OCI-LY7 (cell line): ENCODE results near the gene B9D2.
"Not testable (repeated sequence)": the region's sequence is repeated elsewhere in the genome, so short reads cannot be mapped to it uniquely, and the experiment has no call there.

Source experiments
- EZH2phosphoT487 ChIP-seq: fragments of 200-600 bp; sonication (generic); IDR thresholded peaks from 2 replicates; pipeline ENCODE4 v1.6.1; 2018; ENCODE audit warnings: low read depth, borderline replicate concordance, mild to moderate bottlenecking, mixed run types, antibody characterized with exemption, low read length, moderate library complexity, mixed read lengths
- TF ChIP-seq, protein P1 (sequence below): fragments of 200-600 bp; sonication (generic); conservative IDR thresholded peaks from 2 replicates; pipeline ENCODE4 v1.5.1; 2014; ENCODE audit warnings: mild to moderate bottlenecking, antibody characterized with exemption, low read length, moderate library complexity, mixed read lengths

DNA sequence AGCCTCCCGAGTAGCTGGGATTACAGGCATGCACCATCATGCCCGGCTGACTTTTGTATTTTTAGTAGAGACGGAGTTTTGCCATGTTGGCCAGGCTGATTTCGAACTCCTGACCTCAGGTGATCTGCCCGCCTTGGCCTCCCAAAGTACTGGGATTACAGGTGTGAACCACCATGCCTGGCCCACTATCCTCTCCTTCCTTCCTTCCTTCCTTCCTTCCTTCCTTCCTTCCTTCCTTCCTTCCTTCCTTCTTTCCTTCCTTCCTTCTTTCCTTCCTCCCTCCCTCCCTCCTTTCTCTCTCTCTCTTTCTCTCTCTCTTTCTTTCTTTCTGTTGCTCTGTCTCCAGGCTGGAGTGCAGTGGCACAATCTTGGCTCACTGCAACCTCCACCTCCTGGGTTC, 7.2 kb upstream of the B9D2 start:
- TF ChIP-seq, protein P1, sequence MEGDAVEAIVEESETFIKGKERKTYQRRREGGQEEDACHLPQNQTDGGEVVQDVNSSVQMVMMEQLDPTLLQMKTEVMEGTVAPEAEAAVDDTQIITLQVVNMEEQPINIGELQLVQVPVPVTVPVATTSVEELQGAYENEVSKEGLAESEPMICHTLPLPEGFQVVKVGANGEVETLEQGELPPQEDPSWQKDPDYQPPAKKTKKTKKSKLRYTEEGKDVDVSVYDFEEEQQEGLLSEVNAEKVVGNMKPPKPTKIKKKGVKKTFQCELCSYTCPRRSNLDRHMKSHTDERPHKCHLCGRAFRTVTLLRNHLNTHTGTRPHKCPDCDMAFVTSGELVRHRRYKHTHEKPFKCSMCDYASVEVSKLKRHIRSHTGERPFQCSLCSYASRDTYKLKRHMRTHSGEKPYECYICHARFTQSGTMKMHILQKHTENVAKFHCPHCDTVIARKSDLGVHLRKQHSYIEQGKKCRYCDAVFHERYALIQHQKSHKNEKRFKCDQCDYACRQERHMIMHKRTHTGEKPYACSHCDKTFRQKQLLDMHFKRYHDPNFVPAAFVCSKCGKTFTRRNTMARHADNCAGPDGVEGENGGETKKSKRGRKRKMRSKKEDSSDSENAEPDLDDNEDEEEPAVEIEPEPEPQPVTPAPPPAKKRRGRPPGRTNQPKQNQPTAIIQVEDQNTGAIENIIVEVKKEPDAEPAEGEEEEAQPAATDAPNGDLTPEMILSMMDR: not testable (repeated sequence)
- TF ChIP-seq EZH2phosphoT487: not testable (repeated sequence)
